Natural killer cell (primary cell): Measurements from ENCODE around the gene ATG9A. TPM values are rescaled to one million over a fixed set of nuclear protein-coding genes. Genes with fewer than 3 reads are reported as not detected.

Experiments used
- ATAC-seq, 3 donors: fragments of 150-1000 bp in 2 of 3; fragments of 200-7000 bp in 1 of 3; cut with Tn5 transposase; 1 replicate in 1 of 3; 2 replicates in 2 of 3; pipeline ENCODE4 v1.10.0; 2021; ENCODE audit warnings: mild to moderate bottlenecking in 2 of 3, moderate library complexity in 2 of 3
- DNase-seq, 2 donors: peaks; one replicate each; pipeline versions ENCODE4 v3.0.0 to v3.0.0-alpha.2; 2013 to 2021; ENCODE audit warnings: mixed read lengths in 1 of 2
- H3K27ac ChIP-seq: one replicate; pipeline ENCODE4 v1.5.1; 2013; ENCODE audit warnings: mild to moderate bottlenecking, low read length
- H3K27me3 ChIP-seq: one replicate; pipeline ENCODE4 v1.6.1; 2013; ENCODE audit warnings: low read length; ENCODE audit not compliant: control insufficient read depth, insufficient read depth
- H3K36me3 ChIP-seq: one replicate; pipeline ENCODE4 v1.6.1; 2013; ENCODE audit warnings: low read length; ENCODE audit not compliant: control insufficient read depth, insufficient read depth
- H3K4me1 ChIP-seq: one replicate; pipeline ENCODE4 v1.6.1; 2013; ENCODE audit warnings: low read length; ENCODE audit not compliant: control insufficient read depth, insufficient read depth
- H3K4me3 ChIP-seq: one replicate; pipeline ENCODE4 v1.5.1; 2013; ENCODE audit warnings: low read length
- H3K9me3 ChIP-seq: one replicate; pipeline ENCODE4 v1.6.1; 2013; ENCODE audit warnings: low read length; ENCODE audit not compliant: control insufficient read depth, insufficient read depth
- H3K27ac Mint-ChIP-seq, 2 donors: one replicate each; pipeline ENCODE4 v1.8.0; 2022; ENCODE audit warnings: mild to moderate bottlenecking in 2 of 2, mixed read lengths in 2 of 2, moderate library complexity in 1 of 2
- H3K27me3 Mint-ChIP-seq, 2 donors: one replicate each; pipeline ENCODE4 v1.8.0; 2022; ENCODE audit warnings: low read depth in 2 of 2, mixed read lengths in 2 of 2
- H3K36me3 Mint-ChIP-seq: one replicate; pipeline ENCODE4 v1.8.0; 2022; ENCODE audit warnings: mixed read lengths
- H3K4me1 Mint-ChIP-seq, 2 donors: one replicate each; pipeline ENCODE4 v1.8.0; 2022; ENCODE audit warnings: mixed read lengths in 2 of 2
- H3K4me3 Mint-ChIP-seq: one replicate; pipeline ENCODE4 v1.8.0; 2022; ENCODE audit warnings: mild to moderate bottlenecking, moderate library complexity, mixed read lengths
- H3K9me3 Mint-ChIP-seq, 2 donors: one replicate each; pipeline ENCODE4 v1.8.0; 2022; ENCODE audit warnings: mixed read lengths in 2 of 2
- WGBS: methylation state at CpG from one replicate; pipeline ENCODE4 v1.1.7; 2013; ENCODE audit warnings: missing lambda C conversion rate; ENCODE audit not compliant: insufficient coverage; 5-methylcytosine and 5-hydroxymethylcytosine counted together
- intact Hi-C: fragments of 100-400 bp; cut with micrococcal nuclease; formaldehyde crosslinking; loops from one replicate; pipeline ENCODE4 v1.14.2; 2022
- total RNA-seq, 4 donors: library from RNA; stranded (reverse); fragments of 120-200 nt in 1 of 4; gene quantifications; one replicate each; pipeline versions ENCODE4 v1.2.3 to v1.2.4, GENCODE V29; 2013 to 2022
- TF ChIP-seq, protein P1 (sequence below): fragments of 200-600 bp; IDR thresholded peaks from one replicate; pipeline ENCODE4 v1.8.0; 2022; ENCODE audit warnings: antibody characterized with exemption

The ATG9A gene
- total RNA-seq, 3 donors from 2014 or later (not counting 1 experiment from before 2014, with no cell fraction given) = 98.1 to 110 (median 108) TPM

DNA sequence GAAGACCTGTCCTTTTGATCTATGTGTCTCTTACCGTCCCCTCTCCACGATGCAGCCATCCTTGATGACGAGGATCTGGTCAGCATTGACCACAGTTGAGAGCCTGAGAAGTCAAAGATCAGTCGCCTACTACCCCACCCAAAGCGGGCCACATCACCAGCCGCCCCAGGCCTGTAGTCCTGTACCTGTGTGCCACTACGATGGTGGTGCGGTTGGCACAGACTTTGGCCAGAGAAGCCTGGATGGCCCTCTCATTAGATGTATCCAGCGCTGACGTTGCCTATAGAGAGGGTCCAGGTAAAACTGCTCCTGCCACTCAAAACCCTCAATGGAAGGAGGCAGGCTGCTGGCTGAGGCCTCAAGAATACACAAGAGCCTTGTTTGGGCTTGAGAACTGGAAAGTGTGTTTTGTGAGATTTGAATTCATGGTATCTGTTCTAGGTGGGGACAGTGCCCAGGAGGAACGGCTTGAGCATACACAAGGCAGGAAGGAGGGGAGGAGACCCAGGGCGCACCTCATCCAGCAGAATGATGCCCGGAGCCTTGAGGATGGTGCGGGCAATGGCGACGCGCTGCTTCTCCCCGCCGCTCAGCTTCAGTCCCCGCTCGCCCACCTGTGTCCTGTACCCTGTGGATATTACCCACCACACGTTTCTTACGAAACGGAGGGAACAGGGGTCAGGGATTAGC lies 19.1 kb downstream of the ATG9A start:
- intact Hi-C loops = loop anchor here (5.0 kb wide), 1 partner anchor 153 kb away; no protein-coding TSS in a partner anchor
- Mint-ChIP-seq H3K36me3 (no peaks in the 10 kb centered on the region), H3K4me1 (peaks cover 24 to 33% of the 10 kb centered on the region in 2 donors), H3K27ac (peak overlapping the region; percentile 58 to 92), H3K27me3 (no peaks in the 10 kb centered on the region), H3K9me3 (no peaks in the 10 kb centered on the region), H3K4me3 (no peak overlapping the region)
- no peaks in the 10 kb centered on the region for H3K27me3 ChIP-seq
- peak in 1 of 2 donors; percentile 5 for DNase-seq
- no peaks in the 10 kb centered on the region for H3K9me3 ChIP-seq
- no peak for ATAC-seq
- 93% methylated on average over 24 of the region's 24 CpGs for WGBS
- H3K27ac ChIP-seq = peak overlapping the region; percentile 37
- TF ChIP-seq, protein P1, sequence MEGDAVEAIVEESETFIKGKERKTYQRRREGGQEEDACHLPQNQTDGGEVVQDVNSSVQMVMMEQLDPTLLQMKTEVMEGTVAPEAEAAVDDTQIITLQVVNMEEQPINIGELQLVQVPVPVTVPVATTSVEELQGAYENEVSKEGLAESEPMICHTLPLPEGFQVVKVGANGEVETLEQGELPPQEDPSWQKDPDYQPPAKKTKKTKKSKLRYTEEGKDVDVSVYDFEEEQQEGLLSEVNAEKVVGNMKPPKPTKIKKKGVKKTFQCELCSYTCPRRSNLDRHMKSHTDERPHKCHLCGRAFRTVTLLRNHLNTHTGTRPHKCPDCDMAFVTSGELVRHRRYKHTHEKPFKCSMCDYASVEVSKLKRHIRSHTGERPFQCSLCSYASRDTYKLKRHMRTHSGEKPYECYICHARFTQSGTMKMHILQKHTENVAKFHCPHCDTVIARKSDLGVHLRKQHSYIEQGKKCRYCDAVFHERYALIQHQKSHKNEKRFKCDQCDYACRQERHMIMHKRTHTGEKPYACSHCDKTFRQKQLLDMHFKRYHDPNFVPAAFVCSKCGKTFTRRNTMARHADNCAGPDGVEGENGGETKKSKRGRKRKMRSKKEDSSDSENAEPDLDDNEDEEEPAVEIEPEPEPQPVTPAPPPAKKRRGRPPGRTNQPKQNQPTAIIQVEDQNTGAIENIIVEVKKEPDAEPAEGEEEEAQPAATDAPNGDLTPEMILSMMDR = no peak
- peaks cover 52% of the 10 kb centered on the region for H3K4me1 ChIP-seq
- peaks cover 17% of the 10 kb centered on the region for H3K36me3 ChIP-seq
- no peak overlapping the region for H3K4me3 ChIP-seq

DNA sequence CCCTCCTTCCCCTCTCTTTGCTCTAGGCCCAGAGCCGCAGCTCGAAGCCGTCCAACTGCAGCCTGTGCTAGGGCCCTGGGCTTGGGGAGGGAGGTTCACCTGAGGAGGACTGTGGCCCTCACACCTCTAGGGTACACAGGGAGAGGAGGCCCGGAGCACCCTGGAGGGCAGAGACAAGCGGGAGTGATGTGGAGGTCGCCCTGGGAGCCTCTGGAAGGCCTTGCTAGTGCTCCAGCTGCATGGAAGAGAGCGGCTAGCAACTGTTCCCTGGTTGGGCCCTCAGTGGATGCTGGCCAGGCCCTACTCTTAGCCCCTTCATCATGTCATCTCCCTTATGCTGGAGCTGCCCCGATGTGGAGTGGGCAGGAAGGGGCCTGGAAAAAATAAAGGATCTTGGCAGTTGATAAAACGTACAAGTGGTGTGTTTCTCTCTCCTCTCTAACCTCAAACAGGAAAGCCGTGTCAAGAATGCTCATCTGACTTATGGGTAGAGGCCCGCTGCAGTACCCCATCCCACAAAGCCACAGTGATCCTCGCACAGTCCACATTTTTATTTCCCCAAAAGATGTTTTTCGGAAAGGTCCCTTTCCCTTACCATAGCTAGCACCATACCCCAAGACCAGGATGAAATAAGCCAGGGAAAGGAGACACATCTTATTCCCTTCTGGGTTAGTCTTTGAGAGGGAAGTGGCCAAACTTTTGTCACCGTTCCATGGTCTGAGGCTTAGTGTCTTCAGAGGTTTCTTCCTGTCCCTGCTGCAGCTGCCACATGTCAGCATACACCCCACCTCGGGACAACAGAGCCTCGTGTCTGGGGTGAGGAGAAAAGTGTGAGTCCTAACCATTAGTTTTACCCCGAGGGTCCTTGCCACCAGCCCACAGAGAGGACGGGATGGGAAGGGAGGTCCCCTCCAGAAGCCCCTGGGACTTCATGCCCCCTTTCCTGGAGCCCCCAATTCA lies 19.9 kb downstream of the ATG9A start:
- DNase-seq (peak in 1 of 2 donors; percentile 18), ATAC-seq (no peak)
- Mint-ChIP-seq H3K4me3 (no peak overlapping the region), H3K4me1 (peaks cover 24 to 33% of the 10 kb centered on the region in 2 donors), H3K9me3 (no peaks in the 10 kb centered on the region), H3K36me3 (no peaks in the 10 kb centered on the region), H3K27me3 (no peaks in the 10 kb centered on the region), H3K27ac (peak overlapping the region; percentile 58 to 92)
- no peaks in the 10 kb centered on the region for H3K9me3 ChIP-seq
- peaks cover 17% of the 10 kb centered on the region for H3K36me3 ChIP-seq
- intact Hi-C loops = loop anchor here (5.0 kb wide), 1 partner anchor 152 kb away; no protein-coding TSS in a partner anchor
- no peaks in the 10 kb centered on the region for H3K27me3 ChIP-seq
- 50% methylated on average over 15 of the region's 18 CpGs for WGBS
- H3K4me3 ChIP-seq = no peak overlapping the region
- H3K4me1 ChIP-seq = peaks cover 52% of the 10 kb centered on the region
- H3K27ac ChIP-seq = peak overlapping the region; percentile 37
- TF ChIP-seq, protein P1 = no peak

DNA sequence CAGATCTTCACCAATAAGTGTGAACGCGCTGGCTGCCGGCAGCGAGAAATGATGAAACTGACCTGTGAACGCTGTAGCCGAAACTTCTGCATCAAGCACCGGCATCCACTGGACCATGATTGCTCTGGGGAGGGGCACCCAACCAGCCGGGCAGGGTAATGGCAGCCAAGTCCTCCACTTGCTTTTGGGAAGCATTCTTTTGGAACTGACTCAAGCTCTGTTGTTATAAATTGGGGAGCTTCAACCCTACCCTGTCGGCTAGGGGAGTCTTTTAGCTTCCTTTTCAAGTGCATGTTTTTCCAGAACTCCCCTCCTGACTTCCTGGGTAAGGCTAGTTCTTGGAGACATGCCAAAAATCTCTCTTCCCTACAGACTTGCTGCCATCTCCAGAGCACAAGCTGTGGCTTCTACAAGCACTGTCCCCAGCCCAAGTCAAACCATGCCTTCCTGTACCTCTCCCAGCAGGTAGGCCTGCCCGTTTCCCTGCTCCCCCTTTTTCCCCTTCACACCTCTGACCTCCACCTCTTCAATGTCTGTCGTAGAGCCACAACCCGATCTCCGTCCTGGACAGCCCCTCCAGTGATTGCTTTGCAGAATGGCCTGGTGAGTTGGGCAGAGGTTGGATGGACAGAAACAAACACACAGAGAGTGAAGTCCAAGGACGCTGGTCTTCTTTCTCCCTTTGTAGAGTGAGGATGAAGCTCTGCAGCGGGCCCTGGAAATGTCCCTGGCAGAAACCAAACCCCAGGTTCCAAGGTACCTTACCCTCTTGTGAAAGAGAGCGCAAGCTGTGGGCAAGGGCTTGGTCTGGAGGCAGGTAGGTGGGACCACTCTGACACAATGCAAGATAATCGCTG lies 21.3 kb downstream of the ATG9A start:
- peaks cover 17% of the 10 kb centered on the region for H3K36me3 ChIP-seq
- no peak overlapping the region for H3K4me3 ChIP-seq
- H3K27ac ChIP-seq = no peak overlapping the region
- Mint-ChIP-seq H3K9me3 (no peaks in the 10 kb centered on the region), H3K4me3 (peak overlapping the region; percentile 53), H3K27me3 (no peaks in the 10 kb centered on the region), H3K27ac (peak overlapping the region; percentile 92 to 98), H3K36me3 (no peaks in the 10 kb centered on the region), H3K4me1 (peaks cover 24 to 33% of the 10 kb centered on the region in 2 donors)
- 88% methylated on average over 15 of the region's 17 CpGs for WGBS
- peaks cover 52% of the 10 kb centered on the region for H3K4me1 ChIP-seq
- H3K9me3 ChIP-seq = no peaks in the 10 kb centered on the region
- no peak for ATAC-seq
- TF ChIP-seq, protein P1 = no peak
- intact Hi-C loops = no loop called here
- no peaks in the 10 kb centered on the region for H3K27me3 ChIP-seq
- peak in 1 of 2 donors; percentile 15 for DNase-seq
